ENCODE results near the gene GPSM1. TPM values are rescaled to one million over a fixed set of nuclear protein-coding genes. Genes with fewer than 3 reads are reported as not detected.

GPSM1 gene
- total RNA-seq, 2 donors from 2014 or later = 15.8 to 23.1 TPM

- 68 to 75% methylated on average over 2 to 6 of the region's 6 CpGs for WGBS, 2 donors
- Histone ChIP-seq H3K4me3 (no peak overlapping the region), H3K27me3 (no peaks in the 10 kb centered on the region), H3K36me3 (replicated peaks in 1 of 2; ENCODE audit: insufficient read depth in 1 of 2, low read depth in 2 of 2) (no peaks in the 10 kb centered on the region), H3K27ac (peak overlapping the region; percentile 76 to 95 (median 95)), H3K4me1 (peaks cover 22% of the 10 kb centered on the region), H3K9me3 (no peaks in the 10 kb centered on the region)
- TF ChIP-seq POLR2A (IDR thresholded peaks at IDR 0.05) (no peak), CTCF (IDR thresholded peaks at IDR 0.05) (no peak)
- ATAC-seq = no peak
- intact Hi-C loops (cut with DNase I) = no loop called here
- DNase-seq = no peak
Measured at GRCh38 chr9:136362450-136362784, 35.1 kb downstream of the GPSM1 start.

GRCh38 chr9:136363106-136363948 is 36.0 kb downstream of the GPSM1 start, which contains the start of gene DNLZ:
DNLZ (minus strand) TSS chr9:136363744; CDS start chr9:136363714, 30 bp downstream.
- ATAC-seq = peak; percentile 95
- TF ChIP-seq CTCF (IDR thresholded peaks at IDR 0.05) (peak; percentile 90 to 100 (median 99)), POLR2A (IDR thresholded peaks at IDR 0.05) (peak; percentile 85 to 92 (median 90))
- 2% methylated on average over 52 of the region's 97 CpGs; no CpG with 5 or more reads in 1 of the 2 donors for WGBS, 2 donors
- H3K27me3 ChIP-seq = no peaks in the 10 kb centered on the region
- H3K4me1 ChIP-seq = peaks cover 22% of the 10 kb centered on the region
- H3K27ac ChIP-seq = peak within 1 kb of the TSS; percentile 76 to 95 (median 95)
- H3K9me3 ChIP-seq = no peaks in the 10 kb centered on the region
- DNase-seq = peak; percentile 97 to 98 (median 98)
- intact Hi-C loops (cut with DNase I) = no loop called here
- H3K36me3 ChIP-seq (replicated peaks in 1 of 2; ENCODE audit: insufficient read depth in 1 of 2, low read depth in 2 of 2) = no peaks in the 10 kb centered on the region
- H3K4me3 ChIP-seq = peak within 1 kb of the TSS; percentile 9 to 60

DNA sequence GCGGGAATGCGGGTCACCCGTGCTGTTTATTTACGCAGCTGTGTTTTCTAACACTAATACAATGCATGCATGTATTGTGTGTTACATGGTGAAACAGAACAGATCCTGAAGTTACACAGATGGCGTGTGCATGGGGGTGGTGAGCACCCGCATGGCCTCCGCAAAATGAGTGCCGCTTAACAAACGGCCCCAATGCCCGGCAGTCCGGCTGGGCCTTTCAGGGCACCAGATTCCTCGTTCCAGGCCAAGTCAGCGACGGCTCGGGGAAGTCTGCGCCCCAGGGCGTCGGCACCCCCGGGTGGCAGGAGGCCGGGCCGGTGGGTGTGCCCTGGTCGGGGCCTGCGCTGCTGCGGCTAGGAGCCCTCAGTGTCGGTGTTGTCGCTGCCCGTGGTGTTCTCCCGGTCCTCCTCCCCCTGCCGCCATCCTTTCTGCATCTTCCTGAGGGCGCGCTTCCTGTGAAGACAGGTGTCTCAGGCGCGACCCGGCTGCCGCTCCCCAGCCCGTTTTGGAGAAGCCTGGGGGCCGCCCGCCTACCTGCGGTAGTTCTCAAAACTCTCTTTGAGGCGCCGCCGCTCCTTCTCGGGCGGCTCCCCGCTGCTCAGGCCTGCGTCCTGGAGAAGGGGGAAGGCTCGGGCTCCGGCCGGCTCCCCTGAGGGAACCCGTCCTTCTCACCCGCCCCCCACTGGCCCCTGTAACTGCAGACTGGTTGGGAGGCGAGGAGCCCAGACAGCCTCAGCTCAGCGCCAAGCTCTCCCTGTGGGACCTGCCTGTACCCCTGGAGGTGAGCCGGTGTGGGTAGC is 36.8 kb downstream of the GPSM1 start:
- no peak for DNase-seq
- H3K4me1 ChIP-seq = peaks cover 22% of the 10 kb centered on the region
- no peak overlapping the region for H3K4me3 ChIP-seq
- WGBS, 2 donors = 37 to 49% methylated on average over 7 to 54 of the region's 54 CpGs
- H3K27ac ChIP-seq = peak overlapping the region in 2 of 4 donors; percentile 76 to 95
- TF ChIP-seq CTCF (IDR thresholded peaks at IDR 0.05) = no peak
- no peak for TF ChIP-seq POLR2A (IDR thresholded peaks at IDR 0.05)
- intact Hi-C loops (cut with DNase I) = no loop called here
- no peaks in the 10 kb centered on the region for H3K9me3 ChIP-seq
- no peak for ATAC-seq
- H3K27me3 ChIP-seq = no peaks in the 10 kb centered on the region
- H3K36me3 ChIP-seq (replicated peaks in 1 of 2; ENCODE audit: insufficient read depth in 1 of 2, low read depth in 2 of 2) = no peaks in the 10 kb centered on the region

- 68 to 90% methylated on average over 5 to 23 of the region's 31 CpGs for WGBS, 2 donors
- ATAC-seq = no peak
- TF ChIP-seq CTCF (IDR thresholded peaks at IDR 0.05) = no peak
- no peak for TF ChIP-seq POLR2A (IDR thresholded peaks at IDR 0.05)
- Histone ChIP-seq H3K4me1 (peaks cover 22% of the 10 kb centered on the region), H3K27ac (no peak overlapping the region), H3K36me3 (replicated peaks in 1 of 2; ENCODE audit: insufficient read depth in 1 of 2, low read depth in 2 of 2) (no peaks in the 10 kb centered on the region), H3K27me3 (no peaks in the 10 kb centered on the region), H3K9me3 (no peaks in the 10 kb centered on the region), H3K4me3 (no peak overlapping the region)
- no peak for DNase-seq
- intact Hi-C loops (cut with DNase I) = loop anchor here (5.0 kb wide), 1 partner anchor 33 kb away; no protein-coding TSS in a partner anchor
Measured at GRCh38 chr9:136364942-136365774, 37.8 kb downstream of the GPSM1 start.
